HepG2 (cell line): ENCODE measurements around the gene ADGRF5. TPM values are rescaled to one million over a fixed set of nuclear protein-coding genes. Genes with fewer than 3 reads are reported as not detected.

Experiments used
- ATAC-seq: fragments of 200-7000 bp; cut with Tn5 transposase; 3 replicates; pipeline ENCODE4 v1.9.1; 2020; ENCODE audit warnings: mild to moderate bottlenecking, moderate library complexity
- BruUV-seq: library from RNA; stranded (reverse); fragments of 400-500 nt; replicated peaks from 2 replicates; lab custom pipeline; 2021; lab: Mats Ljungman, UMichigan
- CTCF ChIA-PET: fragments of 300-600 bp; formaldehyde crosslinking; extraction: SDS; loops from one replicate; lab custom pipeline; 2021; ENCODE audit warnings: low total read pairs, inconsistent platforms, low intra/inter-chr PET ratio; lab: Yijun Ruan, JAX
- POLR2A ChIA-PET: fragments of 350-600 bp; sonication (Branson Sonifier 250); formaldehyde crosslinking; loops from one replicate; lab custom pipeline; 2020; ENCODE audit warnings: antibody characterized with exemption, inconsistent platforms; lab: Yijun Ruan, JAX
- DNase-seq: peaks from one replicate; pipeline ENCODE4 v3.0.0-alpha.2; 2015; ENCODE audit warnings: low spot score
- FAIRE-seq: peaks from 3 replicates; lab custom pipeline; 2011; peaks lifted over from hg19 to GRCh38; lab: Jason Lieb, UNC
- H2AFZ ChIP-seq: one replicate; pipeline ENCODE4 v1.6.1; 2011; ENCODE audit warnings: low read length, inconsistent platforms
- H3K27ac ChIP-seq: fragments of 300-600 bp; 3 replicates; pipeline ENCODE4 v1.8.0; 2011; ENCODE audit warnings: mixed run types, mild to moderate bottlenecking, mixed read lengths, low read length, inconsistent platforms; ENCODE audit not compliant: insufficient read depth; ENCODE audit errors: extremely low read length
- H3K27me3 ChIP-seq, 2 experiments: fragments of 200-600 bp in 1 of 2; 2 replicates in 1 of 2; 3 replicates in 1 of 2; pipeline versions ENCODE4 v1.6.0 to v1.8.0; 2011; ENCODE audit warnings: low read length in 2 of 2, mild to moderate bottlenecking in 2 of 2, moderate library complexity in 2 of 2, inconsistent platforms in 1 of 2; ENCODE audit not compliant: insufficient read depth in 2 of 2, control insufficient read depth in 1 of 2
- H3K36me3 ChIP-seq, 2 experiments: fragments of 200-600 bp in 1 of 2; replicated peaks in 1 of 2; 2 replicates in 1 of 2; 3 replicates in 1 of 2; pipeline versions ENCODE4 v1.5.1 to v1.8.0; 2011; ENCODE audit warnings: low read length in 2 of 2, inconsistent platforms in 1 of 2; ENCODE audit not compliant: insufficient read depth in 2 of 2, control insufficient read depth in 1 of 2
- H3K4me1 ChIP-seq: 2 replicates; pipeline ENCODE4 v1.5.1; 2012; ENCODE audit warnings: low read length, inconsistent platforms; ENCODE audit not compliant: insufficient read depth
- H3K4me2 ChIP-seq: 2 replicates; pipeline ENCODE4 v1.6.0; 2011; ENCODE audit warnings: low read depth, low read length, inconsistent platforms
- H3K4me3 ChIP-seq, 3 experiments: fragments of 200-600 bp in 1 of 3; sonication (generic), shearing (Covaris generic) in 1 of 3; replicated peaks in 1 of 3; 2 replicates each; pipeline ENCODE4 v1.5.1; 2011 to 2016; ENCODE audit warnings: low read length in 3 of 3, inconsistent platforms in 2 of 3, low read depth in 2 of 3, mild to moderate bottlenecking in 2 of 3, control low read depth in 1 of 3, mixed read lengths in 1 of 3; ENCODE audit not compliant: insufficient read depth in 1 of 3
- H3K79me2 ChIP-seq: one replicate; pipeline ENCODE4 v1.6.1; 2011; ENCODE audit warnings: low read length, inconsistent platforms; ENCODE audit not compliant: insufficient read depth
- H3K9ac ChIP-seq: 2 replicates; pipeline ENCODE4 v1.6.0; 2011; ENCODE audit warnings: mild to moderate bottlenecking, low read depth, low read length, inconsistent platforms; ENCODE audit not compliant: insufficient read depth
- H3K9me3 ChIP-seq: 2 replicates; pipeline ENCODE4 v1.5.1; 2012; ENCODE audit warnings: mild to moderate bottlenecking, low read length
- H4K20me1 ChIP-seq: 2 replicates; pipeline ENCODE4 v1.6.0; 2011; ENCODE audit warnings: inconsistent platforms, mild to moderate bottlenecking, low read length, moderate library complexity; ENCODE audit not compliant: insufficient read depth
- BCLAF1 ChIP-seq: fragments of 450-650 bp; IDR thresholded peaks from 2 replicates; pipeline ENCODE4 v1.6.1; 2017; ENCODE audit warnings: mild to moderate bottlenecking
- CCDC6 ChIP-seq: sonication (generic); formaldehyde crosslinking; IDR thresholded peaks from 2 replicates; pipeline ENCODE4 v1.8.1; 2022; ENCODE audit warnings: mild to moderate bottlenecking, missing genetic modification reagents, moderate library complexity
- CEBPB ChIP-seq: IDR thresholded peaks from 2 replicates; pipeline ENCODE4 v1.6.1; 2011; ENCODE audit warnings: low read depth, low read length, improper control_type of control experiment, borderline replicate concordance
- E2F5 ChIP-seq: sonication (generic); formaldehyde crosslinking; conservative IDR thresholded peaks from 2 replicates; pipeline ENCODE4 v1.4.0; 2020; ENCODE audit warnings: missing genetic modification reagents
- HOXA3 ChIP-seq: sonication (generic); formaldehyde crosslinking; IDR thresholded peaks from 2 replicates; pipeline ENCODE4 v1.5.0; 2020; ENCODE audit warnings: missing genetic modification reagents
- IRF2 ChIP-seq: IDR thresholded peaks from 2 replicates; pipeline ENCODE4 v1.6.1; 2018; ENCODE audit warnings: missing genetic modification reagents, missing compliant biosample characterization
- NBN ChIP-seq: fragments of 450-650 bp; conservative IDR thresholded peaks from 2 replicates; pipeline ENCODE4 v1.6.1; 2017
- TAF1 ChIP-seq: sonication (generic); formaldehyde crosslinking; IDR thresholded peaks from 2 replicates; pipeline ENCODE4 v1.4.0; 2020; ENCODE audit warnings: missing genetic modification reagents
- TRIM24 ChIP-seq: sonication (generic); formaldehyde crosslinking; IDR thresholded peaks from 2 replicates; pipeline ENCODE4 v1.8.0; 2022; ENCODE audit warnings: mild to moderate bottlenecking, missing genetic modification reagents
- ZBTB21 ChIP-seq: sonication (generic); formaldehyde crosslinking; IDR thresholded peaks from 2 replicates; pipeline ENCODE4 v1.4.0; 2020; ENCODE audit warnings: missing genetic modification reagents
- WGBS: methylation state at CpG from one replicate; pipeline ENCODE4 v1.1.6; 2017; ENCODE audit warnings: low lambda C conversion rate; 5-methylcytosine and 5-hydroxymethylcytosine counted together
- in situ Hi-C: cut with HindIII; loops from 2 replicates; pipeline ENCODE4 v1.10.0; 2017; ENCODE audit warnings: low pct_unique_long_range_greater_than_20kb; ENCODE audit not compliant: extremely low pct_ligation_motif_present
- intact Hi-C: fragments of 100-400 bp; cut with micrococcal nuclease; formaldehyde crosslinking; loops from one replicate; pipeline ENCODE4 v1.10.0; 2022; ENCODE audit not compliant: unreplicated experiment
- polyA plus RNA-seq, 8 experiments: library from polyadenylated mRNA; depleted of rRNA in 3 of 8; stranded (reverse) in 7 of 8; unstranded in 1 of 8; fragments of >200 nt; fragmentation: Illumina TruSeq in 4 of 8; extraction: Trizol in 4 of 8; gene quantifications; 2 replicates each; pipeline versions ENCODE4 v1.2.1 to v1.2.3, GENCODE V29; 2011 to 2016; ENCODE audit warnings: low read depth in 4 of 8, missing spikeins in 1 of 8, mixed read lengths in 1 of 8; ENCODE audit not compliant: insufficient read depth in 1 of 8
- total RNA-seq, 5 experiments: library from RNA; depleted of rRNA; stranded (reverse); fragments of >200 nt; fragmentation: Illumina TruSeq; extraction: Trizol; gene quantifications; 2 replicates each; pipeline ENCODE4 v1.2.3, GENCODE V29; 2016; ENCODE audit warnings: low read depth in 1 of 5
- TF ChIP-seq, protein P1 (sequence below), 2 experiments: IDR thresholded peaks; 2 replicates each; pipeline ENCODE4 v1.6.1; 2011 to 2012; ENCODE audit warnings: low read length in 2 of 2, borderline replicate concordance in 1 of 2, low read depth in 1 of 2, mild to moderate bottlenecking in 1 of 2, moderate library complexity in 1 of 2
- TF ChIP-seq, protein P2 (sequence below): sonication (generic); formaldehyde crosslinking; IDR thresholded peaks from 2 replicates; pipeline ENCODE4 v1.5.1; 2020; ENCODE audit warnings: missing genetic modification reagents, mild to moderate bottlenecking, borderline replicate concordance
- TF ChIP-seq, protein P3 (sequence below): sonication (generic); formaldehyde crosslinking; IDR thresholded peaks from 2 replicates; pipeline ENCODE4 v1.5.0; 2020; ENCODE audit warnings: mild to moderate bottlenecking, missing genetic modification reagents, moderate library complexity

The ADGRF5 gene
- total and polyA plus RNA-seq, 2 of the 13 experiments (the other 11 are each of a cell fraction or from before 2014, with no cell fraction given), result not detected

GRCh38 chr6:46879003-46879402 lies 42.7 kb downstream of the ADGRF5 start:
- no peak for FAIRE-seq
- DNase-seq, result no peak
- Histone ChIP-seq H3K9me3 (no peaks in the 10 kb centered on the region), H3K36me3 (no peaks in the 10 kb centered on the region), H3K4me2 (no peak overlapping the region), H3K27ac (no peak overlapping the region), H3K4me3 (no peak overlapping the region), H3K9ac (no peak overlapping the region), H4K20me1 (no peaks in the 10 kb centered on the region), H3K79me2 (no peaks in the 10 kb centered on the region), H3K27me3 (peaks cover 7 to 12% of the 10 kb centered on the region in 2 experiments; a peak in 3 of 5 replicates), H2AFZ (no peak overlapping the region), H3K4me1 (no peaks in the 10 kb centered on the region)
- 26% methylated on average over 5 of the region's 5 CpGs for WGBS
- POLR2A ChIA-PET, result no interaction called here
- ATAC-seq, result no peak
- intact Hi-C loops (no loop called here), in situ Hi-C loops (no loop called here)
- no TSS peak for BruUV-seq
- CTCF ChIA-PET, result no interaction called here
- TF ChIP-seq BCLAF1 (no peak), TAF1 (CRISPR knock-in tag) (no peak), TRIM24 (no peak), ZBTB21 (CRISPR knock-in tag) (no peak), CEBPB (no peak), CCDC6 (no peak), NBN (no peak), HOXA3 (no peak), IRF2 (CRISPR knock-in tag) (no peak), E2F5 (CRISPR knock-in tag) (no peak)
- TF ChIP-seq, protein P1, sequence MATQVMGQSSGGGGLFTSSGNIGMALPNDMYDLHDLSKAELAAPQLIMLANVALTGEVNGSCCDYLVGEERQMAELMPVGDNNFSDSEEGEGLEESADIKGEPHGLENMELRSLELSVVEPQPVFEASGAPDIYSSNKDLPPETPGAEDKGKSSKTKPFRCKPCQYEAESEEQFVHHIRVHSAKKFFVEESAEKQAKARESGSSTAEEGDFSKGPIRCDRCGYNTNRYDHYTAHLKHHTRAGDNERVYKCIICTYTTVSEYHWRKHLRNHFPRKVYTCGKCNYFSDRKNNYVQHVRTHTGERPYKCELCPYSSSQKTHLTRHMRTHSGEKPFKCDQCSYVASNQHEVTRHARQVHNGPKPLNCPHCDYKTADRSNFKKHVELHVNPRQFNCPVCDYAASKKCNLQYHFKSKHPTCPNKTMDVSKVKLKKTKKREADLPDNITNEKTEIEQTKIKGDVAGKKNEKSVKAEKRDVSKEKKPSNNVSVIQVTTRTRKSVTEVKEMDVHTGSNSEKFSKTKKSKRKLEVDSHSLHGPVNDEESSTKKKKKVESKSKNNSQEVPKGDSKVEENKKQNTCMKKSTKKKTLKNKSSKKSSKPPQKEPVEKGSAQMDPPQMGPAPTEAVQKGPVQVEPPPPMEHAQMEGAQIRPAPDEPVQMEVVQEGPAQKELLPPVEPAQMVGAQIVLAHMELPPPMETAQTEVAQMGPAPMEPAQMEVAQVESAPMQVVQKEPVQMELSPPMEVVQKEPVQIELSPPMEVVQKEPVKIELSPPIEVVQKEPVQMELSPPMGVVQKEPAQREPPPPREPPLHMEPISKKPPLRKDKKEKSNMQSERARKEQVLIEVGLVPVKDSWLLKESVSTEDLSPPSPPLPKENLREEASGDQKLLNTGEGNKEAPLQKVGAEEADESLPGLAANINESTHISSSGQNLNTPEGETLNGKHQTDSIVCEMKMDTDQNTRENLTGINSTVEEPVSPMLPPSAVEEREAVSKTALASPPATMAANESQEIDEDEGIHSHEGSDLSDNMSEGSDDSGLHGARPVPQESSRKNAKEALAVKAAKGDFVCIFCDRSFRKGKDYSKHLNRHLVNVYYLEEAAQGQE (IDR thresholded peaks at IDR 0.05; ENCODE audit: borderline replicate concordance in 1 of 2, low read depth in 1 of 2, low read length in 2 of 2), result no peak
- TF ChIP-seq, protein P2, sequence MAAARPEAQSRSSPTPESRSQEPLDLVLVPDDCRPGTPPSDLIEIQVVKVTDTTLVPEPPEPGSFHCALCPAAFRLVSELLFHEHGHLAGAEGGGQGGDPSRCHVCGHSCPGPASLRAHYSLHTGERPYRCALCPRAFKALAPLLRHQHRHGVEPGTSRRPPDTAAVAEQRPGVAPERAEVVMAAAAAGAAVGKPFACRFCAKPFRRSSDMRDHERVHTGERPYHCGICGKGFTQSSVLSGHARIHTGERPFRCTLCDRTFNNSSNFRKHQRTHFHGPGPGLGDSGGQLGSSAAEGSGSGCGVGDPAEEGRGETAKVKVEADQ (CRISPR knock-in tag), result no peak
- TF ChIP-seq, protein P3, sequence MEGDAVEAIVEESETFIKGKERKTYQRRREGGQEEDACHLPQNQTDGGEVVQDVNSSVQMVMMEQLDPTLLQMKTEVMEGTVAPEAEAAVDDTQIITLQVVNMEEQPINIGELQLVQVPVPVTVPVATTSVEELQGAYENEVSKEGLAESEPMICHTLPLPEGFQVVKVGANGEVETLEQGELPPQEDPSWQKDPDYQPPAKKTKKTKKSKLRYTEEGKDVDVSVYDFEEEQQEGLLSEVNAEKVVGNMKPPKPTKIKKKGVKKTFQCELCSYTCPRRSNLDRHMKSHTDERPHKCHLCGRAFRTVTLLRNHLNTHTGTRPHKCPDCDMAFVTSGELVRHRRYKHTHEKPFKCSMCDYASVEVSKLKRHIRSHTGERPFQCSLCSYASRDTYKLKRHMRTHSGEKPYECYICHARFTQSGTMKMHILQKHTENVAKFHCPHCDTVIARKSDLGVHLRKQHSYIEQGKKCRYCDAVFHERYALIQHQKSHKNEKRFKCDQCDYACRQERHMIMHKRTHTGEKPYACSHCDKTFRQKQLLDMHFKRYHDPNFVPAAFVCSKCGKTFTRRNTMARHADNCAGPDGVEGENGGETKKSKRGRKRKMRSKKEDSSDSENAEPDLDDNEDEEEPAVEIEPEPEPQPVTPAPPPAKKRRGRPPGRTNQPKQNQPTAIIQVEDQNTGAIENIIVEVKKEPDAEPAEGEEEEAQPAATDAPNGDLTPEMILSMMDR (CRISPR knock-in tag), result no peak
